K562 (cell line): Measurements from ENCODE around the gene CPA2. TPM values are rescaled to one million over a fixed set of nuclear protein-coding genes. Genes with fewer than 3 reads are reported as not detected.

ENCODE experiments used
- ATF1 ChIP-seq, 2 experiments: fragments of 450-650 bp in 1 of 2; IDR thresholded peaks; 2 replicates each; pipeline ENCODE4 v1.6.1; 2016; ENCODE audit warnings: missing compliant biosample characterization in 1 of 2, missing genetic modification characterization in 1 of 2
- BCL6 ChIP-seq: fragments of 250-450 bp; sonication (Bioruptor Pico); IDR thresholded peaks from 2 replicates; pipeline ENCODE4 v1.4.0; 2020
- CBX8 ChIP-seq: fragments of 200-600 bp; sonication (generic); IDR thresholded peaks from 2 replicates; pipeline ENCODE4 v1.6.1; 2012; ENCODE audit warnings: borderline replicate concordance, mixed run types, low read depth, mild to moderate bottlenecking, moderate library complexity, mixed read lengths, low read length, control low read depth, inconsistent platforms; ENCODE audit not compliant: poor library complexity, severe bottlenecking; ENCODE audit errors: extremely low read depth
- CSDE1 ChIP-seq, 2 experiments: fragments of 450-650 bp; IDR thresholded peaks; 2 replicates each; pipeline ENCODE4 v1.6.1; 2016; ENCODE audit warnings: mild to moderate bottlenecking in 1 of 2
- GABPB2 ChIP-seq: fragments of 250-450 bp; sonication (Bioruptor Pico); conservative IDR thresholded peaks from 2 replicates; pipeline ENCODE4 v1.5.1; 2021; ENCODE audit warnings: mild to moderate bottlenecking
- MXI1 ChIP-seq: IDR thresholded peaks from 2 replicates; pipeline ENCODE4 v1.6.1; 2011; ENCODE audit warnings: low read depth, mild to moderate bottlenecking, improper control_type of control experiment, low read length
- NCOA2 ChIP-seq, 2 experiments: fragments of 450-650 bp; IDR thresholded peaks; 2 replicates each; pipeline ENCODE4 v1.6.1; 2018; ENCODE audit warnings: mild to moderate bottlenecking in 2 of 2, moderate library complexity in 1 of 2; ENCODE audit not compliant: partially characterized antibody in 2 of 2
- PHB ChIP-seq: fragments of 250-450 bp; sonication (Bioruptor Pico); IDR thresholded peaks from 2 replicates; pipeline ENCODE4 v1.5.0; 2021
- PTTG1 ChIP-seq: fragments of 450-650 bp; IDR thresholded peaks from 2 replicates; pipeline ENCODE4 v1.6.1; 2016; ENCODE audit warnings: low read depth, mild to moderate bottlenecking, missing genetic modification characterization, missing compliant biosample characterization
- RBM34 ChIP-seq: fragments of 200-400 bp; formaldehyde crosslinking; IDR thresholded peaks from 2 replicates; pipeline ENCODE4 v1.6.1; 2018; ENCODE audit warnings: low read length, borderline replicate concordance; ENCODE audit not compliant: insufficient read depth
- SRSF3 ChIP-seq: fragments of 200-400 bp; formaldehyde crosslinking; IDR thresholded peaks from 2 replicates; pipeline ENCODE4 v1.6.1; 2016; ENCODE audit warnings: mild to moderate bottlenecking, low read length, moderate library complexity; ENCODE audit not compliant: insufficient read depth
- TARDBP ChIP-seq: fragments of 450-650 bp; IDR thresholded peaks from 2 replicates; pipeline ENCODE4 v1.6.1; 2016
- TEAD4 ChIP-seq, 2 experiments: sonication (generic) in 1 of 2; formaldehyde crosslinking in 1 of 2; IDR thresholded peaks; 2 replicates each; pipeline versions ENCODE4 v1.6.1 to v1.8.0; 2012 to 2022; ENCODE audit warnings: borderline replicate concordance in 1 of 2, inconsistent platforms in 1 of 2, low read length in 1 of 2, mild to moderate bottlenecking in 1 of 2, missing genetic modification reagents in 1 of 2
- TSC22D4 ChIP-seq: fragments of 450-650 bp; IDR thresholded peaks from 2 replicates; pipeline ENCODE4 v1.6.1; 2016; ENCODE audit warnings: missing genetic modification characterization, missing biosample characterization, control low read depth
- U2AF1 ChIP-seq: fragments of 200-400 bp; formaldehyde crosslinking; optimal IDR thresholded peaks from 2 replicates; pipeline ENCODE3; 2017; ENCODE audit warnings: mild to moderate bottlenecking, low read depth, low read length, moderate library complexity
- ZNF431 ChIP-seq: sonication (generic); formaldehyde crosslinking; IDR thresholded peaks from 2 replicates; pipeline ENCODE4 v1.8.0; 2022; ENCODE audit warnings: mild to moderate bottlenecking, missing genetic modification reagents
- ZNF668 ChIP-seq: fragments of 250-450 bp; sonication (Bioruptor Pico); IDR thresholded peaks from 2 replicates; pipeline ENCODE4 v1.8.0; 2022; ENCODE audit warnings: mild to moderate bottlenecking, inconsistent platforms
- ZNF75A ChIP-seq: fragments of 450-650 bp; formaldehyde crosslinking; IDR thresholded peaks from 2 replicates; pipeline ENCODE4 v1.4.0; 2020; ENCODE audit warnings: mild to moderate bottlenecking
- ZNF764 ChIP-seq: fragments of 250-450 bp; sonication (Bioruptor Pico); IDR thresholded peaks from 2 replicates; pipeline ENCODE4 v1.4.0; 2020; ENCODE audit warnings: low read depth, mild to moderate bottlenecking, moderate library complexity
- ZSCAN32 ChIP-seq: fragments of 450-650 bp; formaldehyde crosslinking; IDR thresholded peaks from 2 replicates; pipeline ENCODE4 v1.4.0; 2020; ENCODE audit warnings: mild to moderate bottlenecking, moderate library complexity
- polyA plus RNA-seq, 8 experiments: library from polyadenylated mRNA; depleted of rRNA in 4 of 8; stranded (reverse) in 5 of 8; unstranded in 3 of 8; fragments of >200 nt; fragmentation: Nextera tagmentation in 2 of 8; fragmentation: Illumina TruSeq in 1 of 8; extraction: Ambion mirVana in 2 of 8; extraction: Trizol in 1 of 8; gene quantifications; 2 replicates each; pipeline versions ENCODE4 v1.2.1 to v1.2.3, GENCODE V29; 2011 to 2014; ENCODE audit warnings: inconsistent platforms in 1 of 8, missing spikeins in 1 of 8
- total RNA-seq, 7 experiments: library from RNA; depleted of rRNA in 6 of 7; stranded (reverse); fragments of >200 nt in 6 of 7; fragmentation: Illumina TruSeq in 2 of 7; extraction: Trizol in 2 of 7; gene quantifications; 2 replicates each; pipeline versions ENCODE4 v1.2.1 to v1.2.3, GENCODE V29; 2011 to 2021; ENCODE audit warnings: low replicate concordance in 1 of 7
- TF ChIP-seq, protein P1 (sequence below): fragments of 200-800 bp; sonication (Bioruptor generic); IDR thresholded peaks from 2 replicates; pipeline ENCODE4 v1.6.1; 2017; ENCODE audit warnings: missing genetic modification characterization, missing compliant biosample characterization
- TF ChIP-seq, protein P2 (sequence below): sonication (generic); formaldehyde crosslinking; IDR thresholded peaks from 2 replicates; pipeline ENCODE4 v1.8.0; 2022; ENCODE audit warnings: mild to moderate bottlenecking, missing genetic modification reagents
- TF ChIP-seq, protein P3 (sequence below): sonication (generic); formaldehyde crosslinking; IDR thresholded peaks from 2 replicates; pipeline ENCODE4 v1.8.1; 2023; ENCODE audit warnings: mild to moderate bottlenecking, missing genetic modification reagents
- TF ChIP-seq, protein P4 (sequence below), 2 experiments: fragments of 250-450 bp in 1 of 2; fragments of 450-650 bp in 1 of 2; sonication (Bioruptor Pico) in 1 of 2; IDR thresholded peaks; 2 replicates each; pipeline versions ENCODE4 v1.6.1 to v1.8.0; 2016 to 2021; ENCODE audit warnings: mild to moderate bottlenecking in 2 of 2, moderate library complexity in 2 of 2, missing compliant biosample characterization in 1 of 2, missing genetic modification characterization in 1 of 2

The CPA2 gene
- total and polyA plus RNA-seq, 9 of the 15 experiments (the other 6 are each of a cell fraction or from before 2014, with no cell fraction given), result 0.04 to 0.84 (median 0.09) TPM; not detected in 4

DNA sequence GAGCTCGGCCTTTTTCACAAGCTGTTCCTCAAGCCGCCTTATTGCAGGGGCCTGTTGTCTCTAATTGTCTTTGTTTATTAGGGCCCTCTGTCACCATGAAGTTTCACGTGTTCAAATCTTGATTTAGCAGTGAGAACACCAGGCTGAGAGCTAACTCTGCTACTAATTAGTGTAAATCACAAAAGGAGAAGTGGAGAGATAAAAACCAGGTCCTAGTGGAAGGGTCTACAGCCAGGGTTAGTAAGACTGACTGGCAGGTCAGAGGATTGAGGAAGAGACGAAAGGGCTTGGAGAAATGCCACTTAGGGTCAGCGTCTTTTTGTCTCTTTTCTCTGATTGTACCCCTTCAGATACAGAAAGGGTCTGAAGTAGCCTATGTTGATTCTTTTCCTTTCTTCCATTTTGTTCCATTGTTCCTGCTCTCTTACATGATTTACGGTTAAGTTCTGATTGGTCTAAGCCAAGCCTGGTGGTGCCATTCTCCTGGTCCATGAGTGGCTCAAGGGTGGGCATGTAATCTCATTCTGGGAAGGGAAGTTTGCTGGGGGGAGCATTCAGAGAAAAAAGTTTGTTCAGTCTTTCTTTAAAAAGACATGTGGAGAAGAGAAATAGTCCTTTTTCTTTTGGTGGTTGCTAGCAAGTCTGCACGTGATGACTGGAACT lies 37.7 kb upstream of the CPA2 start (continued):
- TF ChIP-seq RBM34, result no peak
- TF ChIP-seq NCOA2 (IDR thresholded peaks at IDR 0.05; ENCODE audit: partially characterized antibody in 2 of 2), result no peak
- TF ChIP-seq, protein P1, sequence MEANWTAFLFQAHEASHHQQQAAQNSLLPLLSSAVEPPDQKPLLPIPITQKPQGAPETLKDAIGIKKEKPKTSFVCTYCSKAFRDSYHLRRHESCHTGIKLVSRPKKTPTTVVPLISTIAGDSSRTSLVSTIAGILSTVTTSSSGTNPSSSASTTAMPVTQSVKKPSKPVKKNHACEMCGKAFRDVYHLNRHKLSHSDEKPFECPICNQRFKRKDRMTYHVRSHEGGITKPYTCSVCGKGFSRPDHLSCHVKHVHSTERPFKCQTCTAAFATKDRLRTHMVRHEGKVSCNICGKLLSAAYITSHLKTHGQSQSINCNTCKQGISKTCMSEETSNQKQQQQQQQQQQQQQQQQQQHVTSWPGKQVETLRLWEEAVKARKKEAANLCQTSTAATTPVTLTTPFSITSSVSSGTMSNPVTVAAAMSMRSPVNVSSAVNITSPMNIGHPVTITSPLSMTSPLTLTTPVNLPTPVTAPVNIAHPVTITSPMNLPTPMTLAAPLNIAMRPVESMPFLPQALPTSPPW (CRISPR knock-in tag), result peak; percentile 20; the same call in 1 of the 2 replicates
- no peak for TF ChIP-seq MXI1
- TF ChIP-seq GABPB2 (CRISPR knock-in tag), result no peak
- TF ChIP-seq, protein P2, sequence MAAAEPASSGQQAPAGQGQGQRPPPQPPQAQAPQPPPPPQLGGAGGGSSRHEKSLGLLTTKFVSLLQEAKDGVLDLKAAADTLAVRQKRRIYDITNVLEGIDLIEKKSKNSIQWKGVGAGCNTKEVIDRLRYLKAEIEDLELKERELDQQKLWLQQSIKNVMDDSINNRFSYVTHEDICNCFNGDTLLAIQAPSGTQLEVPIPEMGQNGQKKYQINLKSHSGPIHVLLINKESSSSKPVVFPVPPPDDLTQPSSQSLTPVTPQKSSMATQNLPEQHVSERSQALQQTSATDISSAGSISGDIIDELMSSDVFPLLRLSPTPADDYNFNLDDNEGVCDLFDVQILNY (CRISPR knock-in tag), result no peak
- no peak for TF ChIP-seq ZNF668 (CRISPR knock-in tag)
- TF ChIP-seq, protein P3, sequence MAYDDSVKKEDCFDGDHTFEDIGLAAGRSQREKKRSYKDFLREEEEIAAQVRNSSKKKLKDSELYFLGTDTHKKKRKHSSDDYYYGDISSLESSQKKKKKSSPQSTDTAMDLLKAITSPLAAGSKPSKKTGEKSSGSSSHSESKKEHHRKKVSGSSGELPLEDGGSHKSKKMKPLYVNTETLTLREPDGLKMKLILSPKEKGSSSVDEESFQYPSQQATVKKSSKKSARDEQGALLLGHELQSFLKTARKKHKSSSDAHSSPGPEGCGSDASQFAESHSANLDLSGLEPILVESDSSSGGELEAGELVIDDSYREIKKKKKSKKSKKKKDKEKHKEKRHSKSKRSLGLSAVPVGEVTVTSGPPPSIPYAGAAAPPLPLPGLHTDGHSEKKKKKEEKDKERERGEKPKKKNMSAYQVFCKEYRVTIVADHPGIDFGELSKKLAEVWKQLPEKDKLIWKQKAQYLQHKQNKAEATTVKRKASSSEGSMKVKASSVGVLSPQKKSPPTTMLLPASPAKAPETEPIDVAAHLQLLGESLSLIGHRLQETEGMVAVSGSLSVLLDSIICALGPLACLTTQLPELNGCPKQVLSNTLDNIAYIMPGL (CRISPR knock-in tag), result no peak
- no peak for TF ChIP-seq ZNF431 (CRISPR knock-in tag)
- TF ChIP-seq U2AF1, result no peak
- no peak for TF ChIP-seq ZNF764 (CRISPR knock-in tag)
- no peak for TF ChIP-seq PTTG1
- TF ChIP-seq ZSCAN32 (CRISPR knock-in tag), result no peak
- 0 out of 2 replicates have a peak, but pooled peaks have one; percentile 10 for TF ChIP-seq TEAD4 (IDR thresholded peaks at IDR 0.05; ENCODE audit: low read length)
- no peak for TF ChIP-seq TEAD4 (CRISPR knock-in tag; IDR thresholded peaks at IDR 0.05; ENCODE audit: borderline replicate concordance)
- no peak for TF ChIP-seq CSDE1 (IDR thresholded peaks at IDR 0.05)
- no peak for TF ChIP-seq TARDBP
- no peak for TF ChIP-seq BCL6 (CRISPR knock-in tag)
- TF ChIP-seq ATF1 (CRISPR knock-in tag; IDR thresholded peaks at IDR 0.05), result no peak
- no peak for TF ChIP-seq ATF1 (tag; IDR thresholded peaks at IDR 0.05)
- no peak for TF ChIP-seq SRSF3
- TF ChIP-seq, protein P4, sequence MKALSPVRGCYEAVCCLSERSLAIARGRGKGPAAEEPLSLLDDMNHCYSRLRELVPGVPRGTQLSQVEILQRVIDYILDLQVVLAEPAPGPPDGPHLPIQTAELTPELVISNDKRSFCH (CRISPR knock-in tag; IDR thresholded peaks at IDR 0.05), result no peak
- TF ChIP-seq, protein P4 (tag; IDR thresholded peaks at IDR 0.05), result no peak
- TF ChIP-seq ZNF75A (CRISPR knock-in tag), result no peak
- no peak for TF ChIP-seq PHB (CRISPR knock-in tag)
- no peak for TF ChIP-seq CBX8
- no peak for TF ChIP-seq TSC22D4
